K562 (cell line): Measurements from ENCODE around the gene POU2F3. TPM values are rescaled to one million over a fixed set of nuclear protein-coding genes. Genes with fewer than 3 reads are reported as not detected.

Source experiments
- ATF1 ChIP-seq, 2 experiments: fragments of 450-650 bp in 1 of 2; IDR thresholded peaks; 2 replicates each; pipeline ENCODE4 v1.6.1; 2016; ENCODE audit warnings: missing compliant biosample characterization in 1 of 2, missing genetic modification characterization in 1 of 2
- CBX3 ChIP-seq, 2 experiments: IDR thresholded peaks; 1 replicate in 1 of 2; 2 replicates in 1 of 2; pipeline ENCODE4 v1.6.1; 2012; ENCODE audit warnings: inconsistent platforms in 2 of 2, low read length in 2 of 2, borderline replicate concordance in 1 of 2, control low read depth in 1 of 2
- CEBPB ChIP-seq: fragments of 450-650 bp; IDR thresholded peaks from 2 replicates; pipeline ENCODE4 v1.6.1; 2016; ENCODE audit warnings: missing genetic modification characterization, missing compliant biosample characterization
- MIER1 ChIP-seq: fragments of 450-650 bp; IDR thresholded peaks from 2 replicates; pipeline ENCODE4 v1.6.1; 2016; ENCODE audit warnings: antibody characterized with exemption, mild to moderate bottlenecking, low read depth
- XRCC5 ChIP-seq: fragments of 200-400 bp; formaldehyde crosslinking; IDR thresholded peaks from 2 replicates; pipeline ENCODE4 v1.6.1; 2017; ENCODE audit warnings: low read depth, mild to moderate bottlenecking, low read length
- ZNF639 ChIP-seq, 2 experiments: fragments of 200-800 bp in 1 of 2; sonication (Bioruptor generic) in 1 of 2; sonication (generic) in 1 of 2; formaldehyde crosslinking in 1 of 2; IDR thresholded peaks in 1 of 2; conservative IDR thresholded peaks in 1 of 2; 2 replicates each; pipeline versions ENCODE4 v1.5.0 to v1.6.1; 2016 to 2020; ENCODE audit warnings: missing compliant biosample characterization in 1 of 2, missing genetic modification characterization in 1 of 2, missing genetic modification reagents in 1 of 2
- ZNF717 ChIP-seq: fragments of 250-450 bp; sonication (Bioruptor Pico); IDR thresholded peaks from 2 replicates; pipeline ENCODE4 v1.5.0; 2021
- polyA plus RNA-seq, 8 experiments: library from polyadenylated mRNA; depleted of rRNA in 4 of 8; stranded (reverse) in 5 of 8; unstranded in 3 of 8; fragments of >200 nt; fragmentation: Nextera tagmentation in 2 of 8; fragmentation: Illumina TruSeq in 1 of 8; extraction: Ambion mirVana in 2 of 8; extraction: Trizol in 1 of 8; gene quantifications; 2 replicates each; pipeline versions ENCODE4 v1.2.1 to v1.2.3, GENCODE V29; 2011 to 2014; ENCODE audit warnings: inconsistent platforms in 1 of 8, missing spikeins in 1 of 8
- total RNA-seq, 7 experiments: library from RNA; depleted of rRNA in 6 of 7; stranded (reverse); fragments of >200 nt in 6 of 7; fragmentation: Illumina TruSeq in 2 of 7; extraction: Trizol in 2 of 7; gene quantifications; 2 replicates each; pipeline versions ENCODE4 v1.2.1 to v1.2.3, GENCODE V29; 2011 to 2021; ENCODE audit warnings: low replicate concordance in 1 of 7
- TF ChIP-seq, protein P1 (sequence below), 2 experiments: fragments of 450-650 bp in 1 of 2; sonication (generic) in 1 of 2; formaldehyde crosslinking in 1 of 2; IDR thresholded peaks in 1 of 2; conservative IDR thresholded peaks in 1 of 2; 2 replicates each; pipeline versions ENCODE4 v1.6.1 to v1.8.1; 2016 to 2023; ENCODE audit warnings: mild to moderate bottlenecking in 2 of 2, moderate library complexity in 2 of 2, inconsistent platforms in 1 of 2, missing genetic modification reagents in 1 of 2

The POU2F3 gene
- total and polyA plus RNA-seq, 9 of the 15 experiments (the other 6 are each of a cell fraction or from before 2014, with no cell fraction given), result not detected

DNA sequence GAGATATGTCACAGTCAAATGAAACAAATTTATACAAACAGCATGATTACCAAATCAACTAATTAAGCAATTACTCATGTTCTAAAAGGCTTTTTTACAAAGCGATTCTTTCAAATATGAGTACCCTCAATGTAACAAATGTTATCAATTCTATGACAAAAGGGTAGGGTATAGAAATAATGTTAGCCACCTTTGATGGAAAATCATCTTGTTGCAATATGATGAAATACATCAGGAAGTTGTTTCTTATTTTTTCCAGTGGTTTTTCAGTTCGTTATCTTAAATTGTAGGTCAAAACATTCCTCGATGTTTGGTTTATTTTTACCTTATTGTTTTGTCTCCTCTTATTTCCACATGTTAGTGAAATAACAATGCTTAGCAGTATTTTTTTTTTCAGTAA lies 102.7 kb downstream of the POU2F3 start (continued):
- TF ChIP-seq CEBPB (peak; percentile 63), ATF1 (CRISPR knock-in tag; IDR thresholded peaks at IDR 0.05) (no peak), ATF1 (tag; IDR thresholded peaks at IDR 0.05) (no peak), XRCC5 (no peak), ZNF639 (CRISPR knock-in tag; conservative IDR thresholded peaks at IDR 0.05 in 1 of 2, IDR thresholded peaks at IDR 0.05 in 1 of 2) (no peak), CBX3 (IDR thresholded peaks at IDR 0.05; ENCODE audit: borderline replicate concordance in 1 of 2, low read length in 2 of 2) (peak in 1 of 2 experiments; percentile 12; a peak in 1 of 3 replicates), MIER1 (no peak), ZNF717 (CRISPR knock-in tag) (no peak)
- TF ChIP-seq, protein P1, sequence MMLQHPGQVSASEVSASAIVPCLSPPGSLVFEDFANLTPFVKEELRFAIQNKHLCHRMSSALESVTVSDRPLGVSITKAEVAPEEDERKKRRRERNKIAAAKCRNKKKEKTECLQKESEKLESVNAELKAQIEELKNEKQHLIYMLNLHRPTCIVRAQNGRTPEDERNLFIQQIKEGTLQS (IDR thresholded peaks at IDR 0.05), result peak; percentile 46
- TF ChIP-seq, protein P1 (CRISPR knock-in tag; conservative IDR thresholded peaks at IDR 0.05), result no peak
